ENCODE data around the gene IL22.

IL22 gene

DNA sequence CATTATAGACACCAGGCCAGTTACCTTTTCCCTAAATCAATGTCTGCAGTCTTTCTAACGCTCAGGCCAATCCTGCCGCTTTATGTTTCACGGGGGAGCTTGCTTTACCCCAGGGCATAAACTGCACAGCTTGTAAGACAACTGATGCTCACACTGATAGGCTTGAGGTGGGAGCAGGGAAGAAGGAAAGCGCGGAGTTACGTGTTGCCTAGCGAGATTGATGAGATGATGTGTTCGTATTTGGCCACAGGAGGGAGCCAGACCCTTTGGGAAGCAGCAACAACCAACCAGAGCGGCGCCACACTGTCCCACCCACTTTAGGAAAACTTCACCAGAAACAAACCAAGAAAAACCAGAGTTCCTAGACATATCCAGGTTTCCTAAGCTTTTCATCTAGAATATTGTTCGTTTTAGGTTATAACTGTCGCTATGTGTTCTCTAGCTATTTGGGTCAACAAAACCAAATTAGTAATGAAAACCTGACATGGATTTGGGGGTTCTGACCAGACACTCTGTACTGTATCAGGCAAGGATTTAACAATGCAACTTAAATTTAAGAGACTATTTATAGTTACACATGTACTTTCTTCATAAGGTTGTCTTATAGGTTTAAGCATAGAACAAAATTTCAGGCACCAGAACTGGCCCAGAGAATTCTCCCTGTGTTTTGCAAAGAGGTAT, 30.2 kb downstream of the IL22 start:
- Histone ChIP-seq H2BK12ac (ENCODE audit: low read length) (no peak overlapping the region), H4K8ac (ENCODE audit: low read depth, low read length) (no peak overlapping the region), H3K79me1 (ENCODE audit: low read depth, low read length) (no peaks in the 10 kb centered on the region), H2BK120ac (ENCODE audit: low read depth, low read length) (no peak overlapping the region), H3K14ac (ENCODE audit: low read length) (no peak overlapping the region), H3K4me2 (ENCODE audit: insufficient read depth, low read length, poor library complexity, severe bottlenecking) (no peak overlapping the region), H3K9ac (ENCODE audit: low read depth, low read length, poor library complexity) (no peak overlapping the region), H2BK15ac (ENCODE audit: low read length) (no peak overlapping the region), H2AFZ (ENCODE audit: low read length) (peak overlapping the region; percentile 66), H3K4ac (ENCODE audit: low read length) (no peak overlapping the region), H3K27ac (replicated peaks; ENCODE audit: low read length) (no peak overlapping the region), H3K9me3 (replicated peaks in 1 of 2; ENCODE audit: control insufficient read depth in 2 of 2, insufficient read depth in 1 of 2, low read depth in 1 of 2, low read length in 2 of 2) (no peaks in the 10 kb centered on the region), H3K4me3 (ENCODE audit: low read length in 2 of 2) (no peak overlapping the region), H3K23ac (ENCODE audit: low read depth, low read length, poor library complexity) (no peak overlapping the region), H3K27me3 (ENCODE audit: control insufficient read depth in 3 of 3, insufficient read depth in 3 of 3, low read depth in 1 of 3, low read length in 3 of 3) (no peaks in the 10 kb centered on the region), H2BK5ac (ENCODE audit: low read length) (no peak overlapping the region), H2AK5ac (ENCODE audit: low read depth, low read length) (no peak overlapping the region), H3K36me3 (replicated peaks in 1 of 2; ENCODE audit: control insufficient read depth in 2 of 2, insufficient read depth in 2 of 2, low read length in 2 of 2) (no peaks in the 10 kb centered on the region), H4K91ac (ENCODE audit: low read depth, low read length, poor library complexity) (no peak overlapping the region), H3K18ac (ENCODE audit: low read length) (no peak overlapping the region), H3K4me1 (ENCODE audit: control insufficient read depth in 2 of 2, insufficient read depth in 1 of 2, low read depth in 1 of 2, low read length in 2 of 2) (no peaks in the 10 kb centered on the region)
- WGBS, 2 donors (ENCODE audit: extremely low coverage in 2 of 2, insufficient read length in 2 of 2, insufficient replicate concordance in 1 of 2) = no CpG with 5 or more reads among the region's 12 CpGs
- DNase-seq (ENCODE audit: low spot score) = peak; percentile 78

DNA sequence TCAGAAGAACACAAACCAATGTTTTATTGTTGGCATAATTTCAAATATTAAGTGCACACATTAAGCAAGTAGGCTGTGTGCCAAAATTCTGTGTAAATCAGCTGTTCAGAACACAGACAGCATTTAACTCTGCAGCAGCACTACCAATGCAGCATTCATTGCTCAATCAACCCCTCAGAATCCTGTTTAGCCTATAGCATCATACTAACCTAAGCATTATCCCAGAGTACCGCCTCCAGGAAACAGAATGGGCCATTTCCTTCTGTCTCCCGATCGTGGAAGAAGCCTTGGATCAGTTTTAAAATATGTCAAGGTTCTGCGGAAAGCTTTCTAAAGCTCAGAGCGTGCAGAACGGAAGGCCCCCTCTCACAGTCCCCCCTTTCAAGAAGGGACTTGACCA, 31.1 kb downstream of the IL22 start:
- Histone ChIP-seq H2BK15ac (ENCODE audit: low read length) (no peak overlapping the region), H3K4ac (ENCODE audit: low read length) (no peak overlapping the region), H3K4me1 (ENCODE audit: control insufficient read depth in 2 of 2, insufficient read depth in 1 of 2, low read depth in 1 of 2, low read length in 2 of 2) (no peaks in the 10 kb centered on the region), H2BK5ac (ENCODE audit: low read length) (no peak overlapping the region), H2AK5ac (ENCODE audit: low read depth, low read length) (no peak overlapping the region), H2AFZ (ENCODE audit: low read length) (peak overlapping the region; percentile 41), H3K27me3 (ENCODE audit: control insufficient read depth in 3 of 3, insufficient read depth in 3 of 3, low read depth in 1 of 3, low read length in 3 of 3) (no peaks in the 10 kb centered on the region), H3K23ac (ENCODE audit: low read depth, low read length, poor library complexity) (no peak overlapping the region), H3K4me2 (ENCODE audit: insufficient read depth, low read length, poor library complexity, severe bottlenecking) (no peak overlapping the region), H3K14ac (ENCODE audit: low read length) (no peak overlapping the region), H3K36me3 (replicated peaks in 1 of 2; ENCODE audit: control insufficient read depth in 2 of 2, insufficient read depth in 2 of 2, low read length in 2 of 2) (no peaks in the 10 kb centered on the region), H2BK12ac (ENCODE audit: low read length) (no peak overlapping the region), H4K91ac (ENCODE audit: low read depth, low read length, poor library complexity) (no peak overlapping the region), H3K9ac (ENCODE audit: low read depth, low read length, poor library complexity) (no peak overlapping the region), H3K9me3 (replicated peaks in 1 of 2; ENCODE audit: control insufficient read depth in 2 of 2, insufficient read depth in 1 of 2, low read depth in 1 of 2, low read length in 2 of 2) (no peaks in the 10 kb centered on the region), H3K79me1 (ENCODE audit: low read depth, low read length) (no peaks in the 10 kb centered on the region), H3K27ac (replicated peaks; ENCODE audit: low read length) (no peak overlapping the region), H2BK120ac (ENCODE audit: low read depth, low read length) (no peak overlapping the region), H3K4me3 (ENCODE audit: low read length in 2 of 2) (no peak overlapping the region), H4K8ac (ENCODE audit: low read depth, low read length) (no peak overlapping the region), H3K18ac (ENCODE audit: low read length) (no peak overlapping the region)
- WGBS, 2 donors (ENCODE audit: extremely low coverage in 2 of 2, insufficient read length in 2 of 2, insufficient replicate concordance in 1 of 2) = no CpG with 5 or more reads among the region's 6 CpGs
- no peak for DNase-seq (ENCODE audit: low spot score)

DNA sequence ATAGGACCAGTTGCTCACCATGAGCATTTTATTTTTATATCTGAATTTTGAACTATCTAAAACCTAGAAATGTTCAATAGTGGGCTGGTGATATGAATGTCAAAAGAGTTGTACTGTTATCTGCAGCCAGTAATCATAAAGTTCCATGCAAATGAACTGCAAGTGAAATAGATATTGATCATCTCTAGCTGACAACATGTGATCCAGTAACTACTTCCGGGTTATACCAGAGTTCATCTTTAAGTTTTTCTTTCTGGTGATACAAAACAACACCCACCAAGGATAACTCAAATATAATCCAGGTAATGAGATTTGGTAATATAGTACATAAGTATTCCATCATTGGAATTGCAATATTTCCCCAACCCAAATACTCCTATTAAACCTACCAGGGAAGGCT, 31.9 kb downstream of the IL22 start:
- no peak overlapping the region for H2AFZ ChIP-seq (ENCODE audit: low read length)
- no peak overlapping the region for H2BK5ac ChIP-seq (ENCODE audit: low read length)
- no peak overlapping the region for H3K9ac ChIP-seq (ENCODE audit: low read depth, low read length, poor library complexity)
- DNase-seq (ENCODE audit: low spot score) = no peak
- no peak overlapping the region for H3K18ac ChIP-seq (ENCODE audit: low read length)
- H3K27me3 ChIP-seq (ENCODE audit: control insufficient read depth in 3 of 3, insufficient read depth in 3 of 3, low read depth in 1 of 3, low read length in 3 of 3) = no peaks in the 10 kb centered on the region
- H3K27ac ChIP-seq (replicated peaks; ENCODE audit: low read length) = no peak overlapping the region
- H3K9me3 ChIP-seq (replicated peaks in 1 of 2; ENCODE audit: control insufficient read depth in 2 of 2, insufficient read depth in 1 of 2, low read depth in 1 of 2, low read length in 2 of 2) = no peaks in the 10 kb centered on the region
- WGBS, 2 donors (ENCODE audit: extremely low coverage in 2 of 2, insufficient read length in 2 of 2, insufficient replicate concordance in 1 of 2) = no CpG with 5 or more reads among the region's 1 CpG
- H4K8ac ChIP-seq (ENCODE audit: low read depth, low read length) = no peak overlapping the region
- H3K79me1 ChIP-seq (ENCODE audit: low read depth, low read length) = no peaks in the 10 kb centered on the region
- no peak overlapping the region for H3K4me3 ChIP-seq (ENCODE audit: low read length in 2 of 2)
- no peak overlapping the region for H2BK120ac ChIP-seq (ENCODE audit: low read depth, low read length)
- no peaks in the 10 kb centered on the region for H3K36me3 ChIP-seq (replicated peaks in 1 of 2; ENCODE audit: control insufficient read depth in 2 of 2, insufficient read depth in 2 of 2, low read length in 2 of 2)
- H2BK15ac ChIP-seq (ENCODE audit: low read length) = no peak overlapping the region
- H3K4me2 ChIP-seq (ENCODE audit: insufficient read depth, low read length, poor library complexity, severe bottlenecking) = no peak overlapping the region
- H4K91ac ChIP-seq (ENCODE audit: low read depth, low read length, poor library complexity) = no peak overlapping the region
- no peak overlapping the region for H2AK5ac ChIP-seq (ENCODE audit: low read depth, low read length)
- no peak overlapping the region for H3K23ac ChIP-seq (ENCODE audit: low read depth, low read length, poor library complexity)
- no peak overlapping the region for H3K4ac ChIP-seq (ENCODE audit: low read length)
- no peaks in the 10 kb centered on the region for H3K4me1 ChIP-seq (ENCODE audit: control insufficient read depth in 2 of 2, insufficient read depth in 1 of 2, low read depth in 1 of 2, low read length in 2 of 2)
- no peak overlapping the region for H2BK12ac ChIP-seq (ENCODE audit: low read length)
- no peak overlapping the region for H3K14ac ChIP-seq (ENCODE audit: low read length)

DNA sequence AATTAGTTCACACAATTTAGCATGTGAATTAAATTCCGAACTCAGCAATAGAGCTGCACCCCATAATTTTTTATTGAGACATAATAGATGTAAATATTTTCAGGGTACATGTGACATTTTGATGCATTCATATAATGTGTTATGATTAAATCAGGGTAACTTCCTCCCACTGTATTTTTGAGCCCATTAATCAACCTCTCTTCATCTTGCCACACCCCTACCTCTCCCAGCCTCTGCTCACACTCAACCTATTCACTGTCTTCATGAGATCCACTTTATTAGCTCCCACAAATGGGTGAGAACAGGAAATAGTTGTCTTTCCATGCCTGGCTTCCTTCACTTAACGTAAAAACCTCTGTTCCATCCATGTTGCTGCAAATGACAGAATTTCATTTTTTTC, 42.5 kb downstream of the IL22 start:
- Histone ChIP-seq H3K9me3 (replicated peaks in 1 of 2; ENCODE audit: control insufficient read depth in 2 of 2, insufficient read depth in 1 of 2, low read depth in 1 of 2, low read length in 2 of 2) (no peaks in the 10 kb centered on the region), H2BK15ac (ENCODE audit: low read length) (no peak overlapping the region), H3K4me3 (ENCODE audit: low read length in 2 of 2) (no peak overlapping the region), H3K27me3 (ENCODE audit: control insufficient read depth in 3 of 3, insufficient read depth in 3 of 3, low read depth in 1 of 3, low read length in 3 of 3) (no peaks in the 10 kb centered on the region), H2AFZ (ENCODE audit: low read length) (no peak overlapping the region), H3K9ac (ENCODE audit: low read depth, low read length, poor library complexity) (no peak overlapping the region), H3K36me3 (replicated peaks in 1 of 2; ENCODE audit: control insufficient read depth in 2 of 2, insufficient read depth in 2 of 2, low read length in 2 of 2) (no peaks in the 10 kb centered on the region), H3K4me2 (ENCODE audit: insufficient read depth, low read length, poor library complexity, severe bottlenecking) (no peak overlapping the region), H3K27ac (replicated peaks; ENCODE audit: low read length) (no peak overlapping the region), H3K79me1 (ENCODE audit: low read depth, low read length) (no peaks in the 10 kb centered on the region), H3K23ac (ENCODE audit: low read depth, low read length, poor library complexity) (no peak overlapping the region), H3K4ac (ENCODE audit: low read length) (no peak overlapping the region), H3K14ac (ENCODE audit: low read length) (no peak overlapping the region), H2BK12ac (ENCODE audit: low read length) (no peak overlapping the region), H3K4me1 (ENCODE audit: control insufficient read depth in 2 of 2, insufficient read depth in 1 of 2, low read depth in 1 of 2, low read length in 2 of 2) (no peaks in the 10 kb centered on the region), H3K18ac (ENCODE audit: low read length) (no peak overlapping the region), H2BK5ac (ENCODE audit: low read length) (no peak overlapping the region), H2BK120ac (ENCODE audit: low read depth, low read length) (no peak overlapping the region), H4K91ac (ENCODE audit: low read depth, low read length, poor library complexity) (no peak overlapping the region), H4K8ac (ENCODE audit: low read depth, low read length) (no peak overlapping the region), H2AK5ac (ENCODE audit: low read depth, low read length) (no peak overlapping the region)
- DNase-seq (ENCODE audit: low spot score) = no peak
- WGBS, 2 donors (ENCODE audit: extremely low coverage in 2 of 2, insufficient read length in 2 of 2, insufficient replicate concordance in 1 of 2) = no CpG with 5 or more reads among the region's 2 CpGs

Measured in neuronal stem cell (in vitro differentiated cells).